ENCODE data around the gene HERC2. TPM values are rescaled to one million over a fixed set of nuclear protein-coding genes. Genes with fewer than 3 reads are reported as not detected.

HERC2 gene
- total and polyA plus RNA-seq, 2 of the 13 experiments (the other 11 are each of a cell fraction or from before 2014, with no cell fraction given): 17.6 to 24.8 TPM

- no peak overlapping the region for H3K4me3 ChIP-seq (replicated peaks in 1 of 3; ENCODE audit: insufficient read depth in 1 of 3, low read depth in 2 of 3, low read length in 3 of 3)
- no peak for ATAC-seq
- H4K20me1 ChIP-seq (ENCODE audit: insufficient read depth, low read length): no peaks in the 10 kb centered on the region
- TF ChIP-seq, protein P1, sequence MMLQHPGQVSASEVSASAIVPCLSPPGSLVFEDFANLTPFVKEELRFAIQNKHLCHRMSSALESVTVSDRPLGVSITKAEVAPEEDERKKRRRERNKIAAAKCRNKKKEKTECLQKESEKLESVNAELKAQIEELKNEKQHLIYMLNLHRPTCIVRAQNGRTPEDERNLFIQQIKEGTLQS (CRISPR knock-in tag; IDR thresholded peaks at IDR 0.05): no peak
- TF ChIP-seq SNAPC5 (CRISPR knock-in tag; IDR thresholded peaks at IDR 0.05; ENCODE audit: borderline replicate concordance) (no peak), TCF7 (IDR thresholded peaks at IDR 0.05; ENCODE audit: low read depth) (no peak), GTF2F1 (IDR thresholded peaks at IDR 0.05; ENCODE audit: low read length) (no peak), SP1 (IDR thresholded peaks at IDR 0.05) (no peak), SP1 (CRISPR knock-in tag; IDR thresholded peaks at IDR 0.05) (no peak), PHF21A (CRISPR knock-in tag; IDR thresholded peaks at IDR 0.05) (no peak), ZNF790 (CRISPR knock-in tag; IDR thresholded peaks at IDR 0.05; ENCODE audit: borderline replicate concordance) (no peak), ZSCAN20 (CRISPR knock-in tag; IDR thresholded peaks at IDR 0.05; ENCODE audit: borderline replicate concordance) (no peak), SETDB1 (CRISPR knock-in tag; IDR thresholded peaks at IDR 0.05; ENCODE audit: borderline replicate concordance) (no peak), THYN1 (CRISPR knock-in tag; IDR thresholded peaks at IDR 0.05; ENCODE audit: borderline replicate concordance, low read depth) (no peak), TFDP1 (CRISPR knock-in tag; IDR thresholded peaks at IDR 0.05; ENCODE audit: borderline replicate concordance) (no peak), PRPF4 (IDR thresholded peaks at IDR 0.05; ENCODE audit: low read depth, low read length, poor library complexity, severe bottlenecking) (no peak), ZNF567 (CRISPR knock-in tag; IDR thresholded peaks at IDR 0.05; ENCODE audit: borderline replicate concordance) (no peak), RFX1 (IDR thresholded peaks at IDR 0.05) (no peak), GRHL1 (CRISPR knock-in tag; conservative IDR thresholded peaks at IDR 0.05) (no peak), ZNF530 (CRISPR knock-in tag; IDR thresholded peaks at IDR 0.05; ENCODE audit: low read depth) (no peak)
- TF ChIP-seq, protein P2, sequence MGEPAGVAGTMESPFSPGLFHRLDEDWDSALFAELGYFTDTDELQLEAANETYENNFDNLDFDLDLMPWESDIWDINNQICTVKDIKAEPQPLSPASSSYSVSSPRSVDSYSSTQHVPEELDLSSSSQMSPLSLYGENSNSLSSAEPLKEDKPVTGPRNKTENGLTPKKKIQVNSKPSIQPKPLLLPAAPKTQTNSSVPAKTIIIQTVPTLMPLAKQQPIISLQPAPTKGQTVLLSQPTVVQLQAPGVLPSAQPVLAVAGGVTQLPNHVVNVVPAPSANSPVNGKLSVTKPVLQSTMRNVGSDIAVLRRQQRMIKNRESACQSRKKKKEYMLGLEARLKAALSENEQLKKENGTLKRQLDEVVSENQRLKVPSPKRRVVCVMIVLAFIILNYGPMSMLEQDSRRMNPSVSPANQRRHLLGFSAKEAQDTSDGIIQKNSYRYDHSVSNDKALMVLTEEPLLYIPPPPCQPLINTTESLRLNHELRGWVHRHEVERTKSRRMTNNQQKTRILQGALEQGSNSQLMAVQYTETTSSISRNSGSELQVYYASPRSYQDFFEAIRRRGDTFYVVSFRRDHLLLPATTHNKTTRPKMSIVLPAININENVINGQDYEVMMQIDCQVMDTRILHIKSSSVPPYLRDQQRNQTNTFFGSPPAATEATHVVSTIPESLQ (CRISPR knock-in tag; conservative IDR thresholded peaks at IDR 0.05): no peak
- TF ChIP-seq, protein P3, sequence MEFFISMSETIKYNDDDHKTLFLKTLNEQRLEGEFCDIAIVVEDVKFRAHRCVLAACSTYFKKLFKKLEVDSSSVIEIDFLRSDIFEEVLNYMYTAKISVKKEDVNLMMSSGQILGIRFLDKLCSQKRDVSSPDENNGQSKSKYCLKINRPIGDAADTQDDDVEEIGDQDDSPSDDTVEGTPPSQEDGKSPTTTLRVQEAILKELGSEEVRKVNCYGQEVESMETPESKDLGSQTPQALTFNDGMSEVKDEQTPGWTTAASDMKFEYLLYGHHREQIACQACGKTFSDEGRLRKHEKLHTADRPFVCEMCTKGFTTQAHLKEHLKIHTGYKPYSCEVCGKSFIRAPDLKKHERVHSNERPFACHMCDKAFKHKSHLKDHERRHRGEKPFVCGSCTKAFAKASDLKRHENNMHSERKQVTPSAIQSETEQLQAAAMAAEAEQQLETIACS (CRISPR knock-in tag; IDR thresholded peaks at IDR 0.05): no peak
- BruUV-seq (replicated peaks): no TSS peak
- no peak overlapping the region for H3K9ac ChIP-seq (ENCODE audit: insufficient read depth, low read depth, low read length)
- ChIA-PET CTCF (ENCODE audit: low intra/inter-chr PET ratio, low total read pairs) (no interaction called here), POLR2A (no interaction called here)
- no peak for DNase-seq (ENCODE audit: low spot score)
- 92% methylated on average over 5 of the region's 5 CpGs for WGBS (ENCODE audit: low lambda C conversion rate)
- H3K27ac ChIP-seq (ENCODE audit: extremely low read length, insufficient read depth, low read length): no peak overlapping the region
- in situ Hi-C loops (cut with HindIII; ENCODE audit: extremely low pct_ligation_motif_present, low pct_unique_long_range_greater_than_20kb): no loop called here
- H3K36me3 ChIP-seq (replicated peaks in 1 of 2; ENCODE audit: control insufficient read depth in 1 of 2, insufficient read depth in 2 of 2, low read length in 2 of 2): peaks cover 13 to 45% of the 10 kb centered on the region in 2 experiments
- no peaks in the 10 kb centered on the region for H3K79me2 ChIP-seq (ENCODE audit: insufficient read depth, low read length)
- H3K4me1 ChIP-seq (ENCODE audit: insufficient read depth, low read length): no peaks in the 10 kb centered on the region
- no peak for FAIRE-seq
- H2AFZ ChIP-seq (ENCODE audit: low read length): no peak overlapping the region
- no peaks in the 10 kb centered on the region for H3K9me3 ChIP-seq (ENCODE audit: low read length)
- H3K4me2 ChIP-seq (ENCODE audit: low read depth, low read length): no peak overlapping the region
- intact Hi-C loops (cut with micrococcal nuclease; ENCODE audit: unreplicated experiment): no loop called here
- H3K27me3 ChIP-seq (ENCODE audit: control insufficient read depth in 1 of 2, insufficient read depth in 2 of 2, low read length in 2 of 2): no peaks in the 10 kb centered on the region
Measured at GRCh38 chr15:28273468-28273867, 48.5 kb downstream of the HERC2 start.

Measured in HepG2 (cell line).